ENCODE results near the gene PTGR3.
A peak's percentile ranks its signal among the peaks of the same experiment; 100 is the strongest.

PTGR3 gene

DNA sequence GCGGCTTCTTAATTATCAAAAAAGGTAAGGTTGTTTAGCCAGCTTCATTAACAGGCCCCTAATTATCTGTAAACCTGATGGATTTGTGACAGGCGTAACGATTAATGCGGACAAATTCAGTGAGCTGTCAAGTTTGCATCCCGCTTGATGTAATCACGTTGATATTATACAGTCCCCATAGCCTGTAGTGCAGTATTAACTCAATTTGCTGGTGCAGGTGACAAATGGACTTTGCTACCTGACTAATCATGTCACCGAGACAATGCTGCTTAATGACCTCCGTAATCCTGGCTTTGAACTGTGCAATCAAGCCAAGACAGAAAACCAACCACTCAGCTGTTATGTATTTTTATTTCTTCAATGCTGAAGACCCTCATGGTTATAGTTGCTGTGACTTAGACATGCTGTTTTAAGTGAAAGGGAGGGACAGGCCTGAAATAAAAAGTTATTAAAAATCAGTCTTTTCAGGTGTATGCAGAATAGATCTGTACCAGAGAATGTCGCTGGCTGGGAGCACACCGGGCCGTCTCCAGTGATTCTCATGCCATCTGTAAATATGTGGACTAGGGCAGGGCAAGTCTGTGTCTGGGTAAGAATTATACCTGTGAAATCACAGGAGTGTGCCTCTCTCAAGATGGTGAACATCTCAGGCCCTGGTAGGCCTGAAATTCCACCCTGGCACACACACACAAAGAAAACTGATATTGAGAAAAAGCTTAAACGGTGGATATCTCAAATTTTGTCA, 6.0 kb upstream of the PTGR3 start:
- DNase-seq (ENCODE audit: low spot score) = no peak

DNA sequence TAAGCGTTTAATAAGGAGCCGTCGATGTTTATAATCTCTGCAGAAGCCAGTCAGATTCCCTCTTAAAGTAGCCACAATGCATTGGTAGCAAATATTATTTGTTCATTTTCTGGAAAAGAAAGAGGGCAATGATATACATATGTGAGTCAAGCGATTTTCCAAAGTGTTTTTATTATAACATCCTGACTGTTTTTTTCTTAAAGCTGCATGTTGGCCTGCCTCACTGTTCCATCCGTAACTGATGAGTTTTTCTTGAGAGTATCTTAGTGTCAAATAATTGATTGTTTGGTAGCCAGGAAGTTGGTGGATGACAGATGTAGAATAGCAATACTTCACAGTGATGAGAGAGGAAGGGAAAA, 5.4 kb upstream of the PTGR3 start:
- DNase-seq (ENCODE audit: low spot score) = no peak

DNA sequence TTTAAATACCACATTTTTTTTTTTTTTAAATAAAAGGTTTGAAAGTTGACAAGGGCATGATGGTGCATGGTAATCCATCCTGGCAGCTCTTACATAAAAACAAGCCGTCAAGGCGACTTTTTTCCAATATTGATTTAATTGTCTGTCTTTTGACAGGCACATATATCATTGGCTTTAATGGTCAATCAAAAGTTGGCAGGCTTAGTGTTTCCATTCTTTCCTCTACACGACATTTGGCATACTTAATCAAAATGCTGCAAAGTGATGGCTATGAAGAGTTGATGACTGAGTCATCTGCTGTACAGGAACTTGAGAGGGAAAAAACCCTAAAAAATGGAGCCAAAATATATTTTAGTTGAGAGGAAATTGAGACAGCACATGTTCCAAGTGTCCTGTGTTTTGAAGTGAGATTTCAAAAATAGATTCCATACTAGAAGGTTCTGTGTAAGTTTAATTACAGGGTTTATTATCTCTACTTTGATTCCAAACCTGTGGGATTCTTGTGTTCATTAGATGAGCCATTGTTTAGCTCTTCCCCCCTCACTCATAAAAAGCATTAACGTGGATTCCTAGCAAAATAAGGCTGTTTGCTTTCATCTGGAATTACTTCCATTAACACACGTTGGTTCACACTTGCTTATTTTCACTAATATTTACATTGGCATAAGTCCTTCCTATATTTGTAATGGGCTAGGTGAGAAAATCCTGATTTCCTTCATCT, 4.8 kb upstream of the PTGR3 start:
- no peak for DNase-seq (ENCODE audit: low spot score)

DNA sequence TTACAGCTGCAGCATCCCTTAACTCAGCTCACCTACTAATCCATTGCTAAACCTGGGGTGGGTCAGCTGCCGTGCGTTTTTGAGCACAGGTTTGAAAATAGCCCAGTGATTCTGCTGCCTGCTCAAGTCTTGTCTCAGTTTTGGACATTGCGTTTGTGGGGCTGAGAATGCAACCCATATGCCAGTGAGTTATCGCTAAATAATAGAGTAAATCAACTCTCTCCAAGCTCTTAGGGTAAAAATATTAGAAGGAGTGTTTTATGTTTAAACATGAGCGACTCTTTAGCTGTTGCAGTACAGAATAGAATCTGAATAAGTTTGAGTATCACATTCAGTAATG, 3.8 kb upstream of the PTGR3 start:
- no peak for DNase-seq (ENCODE audit: low spot score)

DNA sequence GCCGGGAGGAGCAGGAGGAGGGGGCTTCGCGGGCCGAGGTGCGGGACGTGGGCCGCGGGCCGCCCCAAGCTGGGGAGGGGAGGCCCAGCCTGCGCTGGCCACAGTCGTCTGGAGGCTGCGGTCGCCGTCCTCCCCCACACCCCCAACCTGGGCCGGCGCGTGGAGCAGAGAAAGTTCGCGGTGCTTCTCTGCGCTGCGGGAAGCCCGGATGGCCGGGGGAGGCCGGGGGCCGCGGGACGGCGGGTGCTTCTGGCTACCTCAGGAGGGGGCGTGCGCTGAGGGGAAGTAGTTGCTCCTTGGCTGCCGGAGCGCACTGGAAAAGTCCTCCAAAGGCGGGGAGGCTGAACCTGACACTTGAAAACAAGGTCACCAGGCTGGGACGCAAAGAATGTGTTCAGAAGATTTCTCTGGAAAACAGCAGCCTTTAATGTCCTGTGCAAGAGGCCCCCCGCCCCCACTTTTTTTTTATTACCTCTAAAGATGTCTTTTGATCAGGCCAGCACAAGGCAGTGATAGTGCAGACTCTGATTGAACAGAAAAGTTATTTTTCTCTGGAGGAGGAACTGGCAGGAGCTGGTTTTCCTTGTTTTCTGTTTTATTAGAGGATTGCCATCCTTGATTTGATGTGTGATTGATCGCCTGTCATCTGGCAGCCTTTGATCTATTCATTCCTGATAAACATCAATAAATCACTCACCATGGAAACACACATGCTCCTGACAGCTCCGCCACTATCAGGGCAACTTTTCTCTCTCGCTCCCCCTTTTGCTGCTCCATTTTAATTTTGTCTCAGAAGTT, 3.2 kb upstream of the PTGR3 start:
- peak; percentile 12 for DNase-seq (ENCODE audit: low spot score)

- no peak for DNase-seq (ENCODE audit: low spot score)
Observed at GRCh38 chr18:75211626-75211952, 2.6 kb upstream of the PTGR3 start.

DNA sequence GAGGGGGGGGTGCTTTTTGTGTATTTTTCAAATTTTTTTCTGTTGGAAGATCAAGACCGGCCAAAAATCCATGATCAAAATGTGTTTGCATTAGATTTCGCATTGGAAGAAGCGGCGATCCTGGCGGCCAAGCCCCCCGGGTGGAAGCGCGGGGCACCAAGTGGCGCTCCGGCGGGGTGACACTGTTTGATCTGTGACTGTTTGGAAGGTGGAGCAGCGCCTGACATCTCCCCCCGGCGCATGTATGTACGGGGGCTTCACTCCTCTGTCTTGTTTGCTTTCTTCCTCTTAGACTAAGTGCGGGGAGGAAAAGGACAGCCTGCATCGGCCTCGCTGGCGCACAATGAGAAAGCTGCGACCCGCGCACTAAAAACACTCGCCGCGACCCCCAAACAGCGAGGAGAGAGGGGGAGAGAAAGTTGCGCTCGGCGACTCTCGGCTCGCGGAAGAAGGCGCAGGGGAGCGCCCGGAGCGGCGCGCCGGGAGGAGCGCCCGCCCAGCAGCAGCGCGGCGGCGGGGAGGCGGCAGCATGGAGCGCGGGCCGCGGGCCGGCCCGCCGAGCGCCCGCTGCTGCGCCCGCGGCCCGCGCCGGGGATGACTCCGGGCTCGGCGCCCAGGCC, 2.2 kb upstream of the PTGR3 start:
- peak; percentile 8 for DNase-seq (ENCODE audit: low spot score)

DNA sequence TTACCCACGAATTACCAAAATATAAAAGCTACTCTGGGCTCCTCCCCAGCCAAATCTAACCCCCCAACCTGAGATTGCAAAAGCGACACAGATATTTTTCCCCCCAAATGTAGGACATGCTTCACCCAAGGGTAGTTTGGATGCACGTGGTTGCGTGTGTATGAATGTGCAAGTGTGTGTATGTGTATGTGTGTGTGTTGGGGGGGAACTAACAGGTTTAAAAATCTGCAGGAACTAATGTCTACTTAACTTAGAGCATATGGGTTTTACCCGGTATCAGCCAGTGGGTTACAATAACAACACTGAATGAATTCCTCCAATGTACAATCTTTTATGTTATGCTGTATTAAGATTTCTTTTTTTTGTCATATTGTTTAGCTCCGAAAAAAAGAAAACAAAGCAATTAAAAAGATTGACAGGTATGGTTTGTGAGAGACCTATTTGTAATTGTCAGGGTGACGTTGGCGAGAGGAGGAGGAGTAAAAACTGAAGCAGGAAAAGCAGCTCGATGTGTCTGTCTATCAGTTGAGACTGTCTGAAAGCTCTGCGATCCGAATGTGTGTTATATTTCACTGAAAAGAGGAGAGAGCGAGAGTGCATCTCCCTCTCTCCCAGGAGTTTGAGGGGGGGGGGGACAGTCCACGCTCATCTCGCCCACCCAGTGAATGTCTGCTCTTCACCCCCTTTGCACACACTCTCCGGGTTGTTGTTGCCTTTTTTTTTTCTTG, 1.5 kb upstream of the PTGR3 start, which contains the start of gene TSHZ1:
Gene TSHZ1, plus strand, starts transcription at position 524 of the 728 bp plus-strand sequence. CDS start 1,080 bp downstream, outside the sequence.
- DNase-seq (ENCODE audit: low spot score) = peak; percentile 74

DNA sequence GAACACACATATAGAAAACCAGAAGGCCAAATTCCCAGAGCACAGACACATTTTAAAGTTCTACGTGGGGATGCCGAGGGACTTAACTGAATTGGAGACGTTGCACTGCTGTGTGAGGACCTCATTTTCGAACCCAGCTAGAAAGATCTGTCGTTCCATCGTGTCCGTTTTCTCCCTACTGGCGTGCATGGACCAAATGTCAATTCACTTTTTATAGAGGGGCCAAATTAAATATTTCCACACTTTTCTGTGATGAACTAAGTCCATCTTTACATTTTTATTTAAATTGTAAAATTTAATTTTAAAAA, 966 bp upstream of the PTGR3 start:
- DNase-seq (ENCODE audit: low spot score) = no peak

- DNase-seq (ENCODE audit: low spot score) = peak; percentile 6
Observed at GRCh38 chr18:75208836-75209128, 157 bp downstream of the PTGR3 start.

DNA sequence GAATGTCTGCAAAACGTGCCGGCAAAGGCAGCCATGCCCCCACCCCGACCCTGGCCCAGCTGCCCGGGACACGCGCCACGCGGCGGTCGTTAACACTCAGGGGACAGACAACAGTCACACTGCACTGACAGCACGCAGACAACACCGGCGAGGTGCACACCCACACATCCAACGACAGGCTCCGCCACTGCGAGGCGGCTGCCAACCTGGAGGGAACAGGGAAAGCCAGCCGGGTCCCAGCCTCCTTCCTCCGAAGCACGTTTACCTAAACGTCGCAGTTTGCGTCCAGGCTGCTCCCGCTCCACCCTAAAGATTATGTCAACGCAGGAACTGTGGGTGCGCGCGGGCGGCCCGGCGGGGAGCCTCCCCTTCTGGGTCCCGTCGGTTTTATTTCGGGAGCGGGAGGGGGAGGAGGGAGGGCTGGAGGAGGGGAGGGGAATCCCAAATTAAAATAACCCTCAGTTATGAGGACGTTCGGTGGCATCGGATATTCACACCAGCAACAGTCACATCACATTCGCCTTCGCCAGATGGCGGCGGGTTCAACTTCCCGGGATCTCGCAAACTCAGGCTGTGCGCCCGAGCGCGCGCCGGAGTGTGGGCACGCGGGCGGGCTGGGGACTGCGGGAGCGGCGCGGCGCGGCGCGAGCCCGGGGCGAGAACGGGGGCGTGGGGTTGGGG, 644 bp downstream of the PTGR3 start:
- peak; percentile 31 for DNase-seq (ENCODE audit: low spot score)

DNA sequence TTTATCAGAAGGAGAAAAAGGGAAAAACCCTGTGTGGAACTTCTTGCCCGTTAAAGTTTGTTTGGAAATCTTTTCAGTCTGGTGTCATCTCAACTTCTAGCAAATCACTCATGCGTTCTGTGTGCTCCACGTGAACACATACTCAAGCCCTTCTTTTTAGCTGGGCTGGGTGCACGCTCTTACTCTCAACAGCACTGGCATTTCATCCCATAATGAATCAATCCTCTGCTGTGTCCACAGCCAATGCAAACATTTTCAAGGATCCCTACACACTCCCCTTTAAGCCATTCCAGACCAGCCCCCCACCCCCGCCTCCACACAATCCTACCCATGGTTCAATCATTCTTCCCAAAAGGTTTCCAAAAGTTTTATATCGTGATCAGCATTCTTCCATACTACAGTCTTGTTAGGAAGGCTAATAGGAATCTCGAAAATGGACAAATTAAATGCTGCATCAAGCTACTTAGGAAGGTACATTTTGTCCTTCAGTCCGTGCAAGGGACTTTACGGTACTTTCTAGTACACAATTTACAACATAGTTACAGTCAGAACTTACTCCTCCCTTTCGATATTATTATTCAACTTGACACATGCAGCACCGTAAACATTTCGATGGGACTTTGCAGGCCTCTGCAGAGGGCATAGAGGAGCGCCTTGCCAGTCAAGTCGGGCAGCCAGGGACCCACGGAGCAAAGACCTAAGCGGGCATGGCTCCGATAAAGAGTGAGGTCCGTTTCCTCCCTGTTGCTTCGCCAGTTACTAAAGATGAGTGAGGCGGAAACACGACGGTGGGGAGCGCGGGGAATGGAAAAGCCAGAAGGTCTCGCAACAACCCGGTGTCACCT, 1.4 kb downstream of the PTGR3 start:
- peak; percentile 4 for DNase-seq (ENCODE audit: low spot score)

DNA sequence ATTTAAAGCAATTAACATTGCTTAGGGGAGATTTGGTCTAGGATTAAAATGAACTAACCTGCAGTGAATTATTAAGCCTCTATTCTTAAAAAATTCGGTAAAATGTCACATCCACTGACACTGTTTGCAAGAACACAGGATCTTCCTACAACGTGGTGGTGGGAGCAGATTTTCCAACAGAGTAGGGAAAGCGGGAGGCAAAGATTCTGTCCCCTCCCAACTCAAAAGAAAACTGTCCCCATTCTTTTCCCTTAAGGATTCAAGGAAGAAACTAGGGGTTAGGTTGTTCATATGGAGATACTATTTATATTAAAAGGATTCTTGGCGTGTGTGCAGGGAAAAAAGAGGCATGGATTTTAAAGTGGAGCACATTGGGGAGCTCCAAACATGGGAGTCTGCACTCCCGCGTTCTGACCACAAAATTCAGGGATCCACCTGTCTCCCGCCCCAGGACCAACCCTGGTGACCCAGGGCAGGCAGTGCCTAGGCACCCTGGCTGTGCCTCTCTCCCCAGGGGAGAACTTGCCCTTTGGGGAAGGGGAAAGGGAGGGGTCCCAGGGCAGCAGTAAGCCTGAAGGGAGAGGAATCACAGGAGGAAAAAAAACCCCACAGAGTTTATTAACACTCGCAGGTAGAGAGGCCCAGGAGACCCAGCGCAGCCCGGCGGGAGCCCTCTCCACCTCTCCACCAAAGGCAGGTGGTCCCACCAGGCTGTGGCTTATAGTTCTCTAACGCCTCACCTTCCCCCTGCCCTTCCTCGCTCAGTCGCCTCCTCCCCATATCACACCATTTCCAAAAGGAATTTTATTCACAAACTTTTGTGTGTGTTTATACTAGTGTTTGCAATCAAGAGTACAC, 2.3 kb downstream of the PTGR3 start:
- DNase-seq (ENCODE audit: low spot score) = no peak

GRCh38 chr18:75205514-75206132, 3.3 kb downstream of the PTGR3 start:
- DNase-seq (ENCODE audit: low spot score) = no peak

GRCh38 chr18:75204732-75205513, 4.0 kb downstream of the PTGR3 start:
- DNase-seq (ENCODE audit: low spot score) = no peak

GRCh38 chr18:75204269-75204731, 4.6 kb downstream of the PTGR3 start:
- no peak for DNase-seq (ENCODE audit: low spot score)

DNA sequence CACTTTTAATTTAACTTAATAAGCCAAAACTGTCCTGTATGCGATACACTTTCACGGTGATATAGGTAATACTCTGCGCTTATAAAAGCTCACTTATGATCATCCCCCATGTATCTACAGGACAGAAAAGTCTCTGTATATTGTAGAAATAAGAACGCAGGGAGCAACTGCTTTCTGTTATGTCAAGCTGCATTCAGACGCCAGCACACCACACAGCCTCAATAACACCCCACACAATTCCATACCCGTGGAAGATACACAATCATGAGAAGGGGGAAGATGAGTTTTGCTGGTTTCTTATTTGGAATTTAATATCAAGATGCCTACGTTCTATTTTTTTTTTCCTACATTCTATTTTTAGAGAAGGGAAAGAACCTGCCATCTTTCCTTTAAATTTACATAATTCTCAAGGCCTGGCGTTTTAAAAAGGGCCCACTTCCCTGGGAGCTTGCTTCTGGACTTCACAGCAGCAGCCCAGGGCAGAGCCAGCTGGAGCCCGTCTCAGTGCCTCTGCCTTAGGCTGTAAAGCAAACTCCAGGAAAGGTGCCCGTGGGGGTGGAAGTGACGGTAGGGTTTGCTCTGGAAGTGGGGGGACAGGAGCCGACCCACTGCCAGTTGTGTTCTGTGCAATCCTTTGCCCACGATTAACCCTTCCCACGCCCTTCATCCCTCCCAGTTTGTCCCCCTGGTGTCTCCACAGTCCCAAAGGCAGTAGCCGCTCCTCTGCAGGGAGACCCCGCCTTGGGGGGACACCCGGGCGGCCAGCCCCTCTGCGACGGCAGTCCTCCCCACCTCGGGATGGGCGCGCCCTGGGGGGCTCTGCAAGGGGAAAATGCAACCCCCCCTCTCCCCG, 5.3 kb downstream of the PTGR3 start:
- DNase-seq (ENCODE audit: low spot score) = no peak
